ENCODE measurements around the gene CHRNA4. TPM values are rescaled to one million over a fixed set of nuclear protein-coding genes. Genes with fewer than 3 reads are reported as not detected.

CHRNA4 gene
- total and polyA plus RNA-seq, 10 of the 15 experiments (the other 5 are each of a cell fraction or from before 2014, with no cell fraction given): 0.04 to 0.41 (median 0.06) TPM; not detected in 5

DNA sequence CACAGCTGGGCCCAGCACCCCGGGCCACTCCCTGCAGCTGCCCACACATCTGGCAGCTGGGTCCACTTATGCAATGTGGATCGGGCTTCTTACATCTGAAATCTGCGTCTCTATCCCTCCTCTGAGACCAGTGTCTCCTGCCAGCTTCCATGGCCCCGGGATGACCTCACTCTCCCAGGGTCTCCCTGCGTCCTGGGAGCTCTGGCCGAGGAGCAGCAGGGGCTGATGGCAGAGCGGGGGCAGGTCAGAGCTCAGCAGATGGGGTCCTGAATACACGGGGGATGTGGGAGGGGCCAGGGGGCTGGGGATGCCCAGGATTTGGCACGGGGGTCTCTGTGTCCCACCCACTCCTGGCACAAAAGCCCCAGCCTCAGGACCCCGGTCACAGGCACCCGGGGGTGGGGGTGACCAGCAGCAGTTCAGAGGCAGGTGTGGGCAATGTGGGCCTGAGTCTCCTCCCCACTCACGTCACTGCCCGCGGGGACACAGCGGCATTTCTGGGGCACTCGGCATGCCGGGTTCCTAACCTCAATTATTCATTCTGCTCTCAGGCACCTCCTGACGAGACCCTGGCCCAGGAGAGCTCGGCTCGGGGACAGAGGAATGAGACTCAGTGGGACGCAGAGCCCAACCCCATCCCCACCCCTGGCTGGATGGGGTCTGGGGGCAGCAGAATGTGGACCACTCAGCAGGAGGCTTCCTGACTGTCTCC, 16.4 kb downstream of the CHRNA4 start:
- intact Hi-C loops (cut with micrococcal nuclease; ENCODE audit: unreplicated experiment): no loop called here

GRCh38 chr20:63343460-63344445, 17.4 kb downstream of the CHRNA4 start:
- Histone ChIP-seq H3K79me2 (ENCODE audit: control insufficient read depth, insufficient read depth, low read length) (no peaks in the 10 kb centered on the region), H3K36me3 (ENCODE audit: control insufficient read depth in 2 of 2, insufficient read depth in 2 of 2, low read length in 1 of 2) (no peaks in the 10 kb centered on the region), H3K9ac (ENCODE audit: control insufficient read depth, insufficient read depth, low read length) (no peak overlapping the region), H3K27ac (ENCODE audit: control insufficient read depth, insufficient read depth) (no peak overlapping the region), H2AFZ (ENCODE audit: control insufficient read depth, low read depth, low read length) (no peak overlapping the region), H3K27me3 (replicated peaks in 1 of 2; ENCODE audit: control insufficient read depth in 2 of 2, insufficient read depth in 2 of 2, low read length in 1 of 2) (no peaks in the 10 kb centered on the region), H4K20me1 (ENCODE audit: control insufficient read depth, insufficient read depth) (no peaks in the 10 kb centered on the region), H3K4me1 (ENCODE audit: control insufficient read depth, insufficient read depth, low read length) (no peaks in the 10 kb centered on the region), H3K4me2 (ENCODE audit: control insufficient read depth, insufficient read depth) (no peak overlapping the region), H3K4me3 (no peak overlapping the region), H3K9me3 (replicated peaks; ENCODE audit: control insufficient read depth, insufficient read depth, low read length) (no peaks in the 10 kb centered on the region)
- FAIRE-seq: no peak
- BruUV-seq (replicated peaks): no TSS peak
- WGBS (ENCODE audit: insufficient coverage, insufficient replicate concordance, low lambda C conversion rate, missing lambda C conversion rate): 46% methylated on average over 37 of the region's 37 CpGs
- POLR2A ChIA-PET: no interaction called here
- CTCF ChIA-PET: no interaction called here
- RAD21 ChIA-PET (ENCODE audit: unreplicated experiment): no interaction called here
- SMC1A ChIA-PET (ENCODE audit: uncharacterized antibody, unreplicated experiment): no interaction called here
- intact Hi-C loops (cut with micrococcal nuclease; ENCODE audit: unreplicated experiment) (no loop called here), in situ Hi-C loops (cut with MboI) (no loop called here)
- DNase-seq (ENCODE audit: low read depth, low spot score): no peak
- ATAC-seq: no peak
- TF ChIP-seq GABPA (IDR thresholded peaks at IDR 0.05; ENCODE audit: low read depth) (no peak), HCFC1 (IDR thresholded peaks at IDR 0.05; ENCODE audit: low read length) (no peak), CHD4 (IDR thresholded peaks at IDR 0.05) (no peak), RAD21 (IDR thresholded peaks at IDR 0.05; ENCODE audit: insufficient read depth, low read depth, low read length) (no peak)
- TF ChIP-seq, protein P1, sequence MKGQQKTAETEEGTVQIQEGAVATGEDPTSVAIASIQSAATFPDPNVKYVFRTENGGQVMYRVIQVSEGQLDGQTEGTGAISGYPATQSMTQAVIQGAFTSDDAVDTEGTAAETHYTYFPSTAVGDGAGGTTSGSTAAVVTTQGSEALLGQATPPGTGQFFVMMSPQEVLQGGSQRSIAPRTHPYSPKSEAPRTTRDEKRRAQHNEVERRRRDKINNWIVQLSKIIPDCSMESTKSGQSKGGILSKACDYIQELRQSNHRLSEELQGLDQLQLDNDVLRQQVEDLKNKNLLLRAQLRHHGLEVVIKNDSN (IDR thresholded peaks at IDR 0.05; ENCODE audit: borderline replicate concordance, extremely low read length, insufficient read depth, low read depth, low read length): no peak
- TF ChIP-seq, protein P2, sequence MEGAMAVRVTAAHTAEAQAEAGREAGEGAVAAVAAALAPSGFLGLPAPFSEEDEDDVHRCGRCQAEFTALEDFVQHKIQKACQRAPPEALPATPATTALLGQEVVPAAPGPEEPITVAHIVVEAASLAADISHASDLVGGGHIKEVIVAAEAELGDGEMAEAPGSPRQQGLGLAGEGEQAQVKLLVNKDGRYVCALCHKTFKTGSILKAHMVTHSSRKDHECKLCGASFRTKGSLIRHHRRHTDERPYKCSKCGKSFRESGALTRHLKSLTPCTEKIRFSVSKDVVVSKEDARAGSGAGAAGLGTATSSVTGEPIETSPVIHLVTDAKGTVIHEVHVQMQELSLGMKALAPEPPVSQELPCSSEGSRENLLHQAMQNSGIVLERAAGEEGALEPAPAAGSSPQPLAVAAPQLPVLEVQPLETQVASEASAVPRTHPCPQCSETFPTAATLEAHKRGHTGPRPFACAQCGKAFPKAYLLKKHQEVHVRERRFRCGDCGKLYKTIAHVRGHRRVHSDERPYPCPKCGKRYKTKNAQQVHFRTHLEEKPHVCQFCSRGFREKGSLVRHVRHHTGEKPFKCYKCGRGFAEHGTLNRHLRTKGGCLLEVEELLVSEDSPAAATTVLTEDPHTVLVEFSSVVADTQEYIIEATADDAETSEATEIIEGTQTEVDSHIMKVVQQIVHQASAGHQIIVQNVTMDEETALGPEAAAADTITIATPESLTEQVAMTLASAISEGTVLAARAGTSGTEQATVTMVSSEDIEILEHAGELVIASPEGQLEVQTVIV (IDR thresholded peaks at IDR 0.05; ENCODE audit: borderline replicate concordance, partially characterized antibody): no peak

More for the DNA sequence above, 16.4 kb downstream of the CHRNA4 start:
- no peaks in the 10 kb centered on the region for H3K36me3 ChIP-seq (ENCODE audit: control insufficient read depth in 2 of 2, insufficient read depth in 2 of 2, low read length in 1 of 2)
- H3K4me1 ChIP-seq (ENCODE audit: control insufficient read depth, insufficient read depth, low read length): no peaks in the 10 kb centered on the region
- FAIRE-seq (no peak), ATAC-seq (no peak), DNase-seq (ENCODE audit: low read depth, low spot score) (no peak)
- 37% methylated on average over 21 of the region's 21 CpGs for WGBS (ENCODE audit: insufficient coverage, insufficient replicate concordance, low lambda C conversion rate, missing lambda C conversion rate)
- no peak overlapping the region for H3K4me3 ChIP-seq
- H3K79me2 ChIP-seq (ENCODE audit: control insufficient read depth, insufficient read depth, low read length): no peaks in the 10 kb centered on the region
- ChIA-PET POLR2A (no interaction called here), SMC1A (ENCODE audit: uncharacterized antibody, unreplicated experiment) (no interaction called here), RAD21 (ENCODE audit: unreplicated experiment) (no interaction called here), CTCF (no interaction called here)
- H3K9me3 ChIP-seq (replicated peaks; ENCODE audit: control insufficient read depth, insufficient read depth, low read length): no peaks in the 10 kb centered on the region
- H2AFZ ChIP-seq (ENCODE audit: control insufficient read depth, low read depth, low read length): no peak overlapping the region
- H3K27ac ChIP-seq (ENCODE audit: control insufficient read depth, insufficient read depth): no peak overlapping the region
- BruUV-seq (replicated peaks): no TSS peak
- in situ Hi-C loops (cut with MboI): no loop called here
- no peak overlapping the region for H3K9ac ChIP-seq (ENCODE audit: control insufficient read depth, insufficient read depth, low read length)
- H4K20me1 ChIP-seq (ENCODE audit: control insufficient read depth, insufficient read depth): no peaks in the 10 kb centered on the region
- H3K4me2 ChIP-seq (ENCODE audit: control insufficient read depth, insufficient read depth): no peak overlapping the region
- H3K27me3 ChIP-seq (replicated peaks in 1 of 2; ENCODE audit: control insufficient read depth in 2 of 2, insufficient read depth in 2 of 2, low read length in 1 of 2): no peaks in the 10 kb centered on the region
- TF ChIP-seq NFIC (IDR thresholded peaks at IDR 0.05; ENCODE audit: low read depth, low read length): no peak
- TF ChIP-seq ZZZ3 (IDR thresholded peaks at IDR 0.05; ENCODE audit: control insufficient read depth, insufficient read length, low read depth): no peak
- no peak for TF ChIP-seq BCL11A (IDR thresholded peaks at IDR 0.05; ENCODE audit: low read depth, low read length)
- TF ChIP-seq CHD2 (IDR thresholded peaks at IDR 0.05; ENCODE audit: borderline replicate concordance, low read depth, low read length): no peak
- TF ChIP-seq IKZF2 (IDR thresholded peaks at IDR 0.05): no peak
- TF ChIP-seq NR2F1 (conservative IDR thresholded peaks at IDR 0.05): no peak
